ENCODE data around the gene SLIT3.

SLIT3 gene

GRCh38 chr5:168844016-168844921 lies 456.7 kb downstream of the SLIT3 start:
- no peak for DNase-seq

GRCh38 chr5:168843277-168844015 lies 457.5 kb downstream of the SLIT3 start:
- no peak for DNase-seq

- DNase-seq: no peak
Observed at GRCh38 chr5:168842571-168843205, 458.3 kb downstream of the SLIT3 start.

GRCh38 chr5:168837852-168838251 lies 463.1 kb downstream of the SLIT3 start:
- no peak for DNase-seq

GRCh38 chr5:168836603-168837231 lies 464.2 kb downstream of the SLIT3 start:
- DNase-seq: no peak

- DNase-seq: no peak
Observed at GRCh38 chr5:168833936-168834335, 467.0 kb downstream of the SLIT3 start.

GRCh38 chr5:168833383-168833782 lies 467.6 kb downstream of the SLIT3 start:
- DNase-seq: no peak

GRCh38 chr5:168832308-168832707 lies 468.6 kb downstream of the SLIT3 start:
- no peak for DNase-seq

GRCh38 chr5:168831383-168831782 lies 469.6 kb downstream of the SLIT3 start:
- DNase-seq: no peak

GRCh38 chr5:168830833-168831232 lies 470.1 kb downstream of the SLIT3 start:
- no peak for DNase-seq

- DNase-seq: no peak
Observed at GRCh38 chr5:168829922-168830417, 471.0 kb downstream of the SLIT3 start.

- no peak for DNase-seq
Observed at GRCh38 chr5:168829044-168829443, 471.9 kb downstream of the SLIT3 start.

GRCh38 chr5:168827636-168828035 lies 473.3 kb downstream of the SLIT3 start:
- DNase-seq: no peak

- no peak for DNase-seq
Observed at GRCh38 chr5:168826246-168826725, 474.7 kb downstream of the SLIT3 start.

- DNase-seq: no peak
Observed at GRCh38 chr5:168822745-168823281, 478.1 kb downstream of the SLIT3 start.

- DNase-seq: no peak
Observed at GRCh38 chr5:168822248-168822744, 478.6 kb downstream of the SLIT3 start.

- DNase-seq: no peak
Observed at GRCh38 chr5:168820874-168821273, 480.1 kb downstream of the SLIT3 start.

- DNase-seq: no peak
Observed at GRCh38 chr5:168819004-168819621, 481.8 kb downstream of the SLIT3 start.

GRCh38 chr5:168818558-168818957 lies 482.4 kb downstream of the SLIT3 start:
- no peak for DNase-seq

GRCh38 chr5:168817591-168817990 lies 483.3 kb downstream of the SLIT3 start:
- no peak for DNase-seq

- DNase-seq: no peak
Observed at GRCh38 chr5:168816661-168817060, 484.3 kb downstream of the SLIT3 start.

Data from OCI-M1 (cell line).